ENCODE results near the gene CCL1.

Gene CCL1

DNA sequence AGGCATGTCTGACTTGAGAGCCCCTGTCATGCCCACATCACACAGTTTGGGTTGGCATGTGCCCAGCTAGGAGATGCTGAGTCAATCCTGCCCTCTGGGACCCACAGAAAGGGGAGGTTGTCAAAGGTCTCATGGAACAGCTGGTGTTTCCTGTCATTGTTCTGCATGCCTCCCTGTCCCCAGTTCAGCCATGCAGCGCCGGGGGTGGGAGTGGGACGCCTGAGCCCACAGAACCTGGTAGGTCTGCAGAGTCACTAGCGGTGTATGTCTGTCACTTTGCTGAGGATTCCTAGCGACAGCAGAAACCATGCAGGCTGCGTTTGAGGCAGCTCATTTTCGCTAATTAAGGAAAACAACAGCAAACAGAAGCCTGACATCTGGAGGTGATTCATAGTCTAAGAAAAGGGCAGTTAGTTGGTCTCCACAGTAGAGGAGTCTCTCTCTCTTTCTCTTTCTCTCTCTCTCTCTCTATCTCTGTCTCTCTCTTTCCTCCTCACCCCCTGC lies 19.6 kb upstream of the CCL1 start:
- no peak for DNase-seq

DNA sequence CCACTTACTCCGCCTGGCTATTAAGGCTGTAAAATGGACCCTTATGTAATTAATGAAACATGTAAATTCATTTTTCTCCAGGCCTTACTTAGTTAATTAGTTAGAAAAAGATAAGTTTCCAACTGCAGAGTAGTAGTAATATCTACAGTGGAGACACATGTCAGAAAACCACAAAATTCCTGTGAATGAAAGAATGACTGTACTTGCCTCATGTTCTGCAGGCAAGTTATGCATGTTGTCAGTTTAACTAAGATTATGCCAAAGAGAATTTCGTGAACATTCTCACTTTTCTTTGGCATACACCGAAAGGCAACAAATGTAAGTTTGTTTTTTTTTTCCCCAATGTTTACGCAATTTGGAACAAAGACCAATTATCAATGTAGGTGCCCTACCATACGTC lies 16.8 kb upstream of the CCL1 start:
- no peak for DNase-seq

GRCh38 chr17:34378664-34379101 lies 15.7 kb upstream of the CCL1 start:
- no peak for DNase-seq

- DNase-seq, result no peak
Observed at GRCh38 chr17:34377078-34377823, 14.2 kb upstream of the CCL1 start.

GRCh38 chr17:34375426-34375997 lies 12.5 kb upstream of the CCL1 start:
- no peak for DNase-seq

DNA sequence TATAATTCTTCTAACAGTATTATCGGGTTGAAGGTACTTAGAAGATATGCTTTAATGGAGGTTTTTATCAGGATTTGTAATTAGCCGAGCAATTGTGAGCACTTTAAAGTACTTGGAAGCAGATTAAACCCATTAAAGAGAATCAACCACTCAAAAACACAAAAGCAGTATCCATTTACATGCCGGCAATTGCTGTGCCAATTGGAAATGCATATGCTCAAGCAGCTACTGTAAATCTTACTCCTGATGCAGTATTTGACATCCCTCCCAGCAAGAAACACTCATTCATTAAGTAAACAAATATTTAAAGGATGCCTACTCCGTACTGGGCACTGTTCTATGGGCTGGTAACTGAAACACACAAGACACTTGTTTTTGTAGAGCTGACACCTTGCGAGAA lies 11.4 kb upstream of the CCL1 start:
- DNase-seq, result no peak

GRCh38 chr17:34371405-34372100 lies 8.5 kb upstream of the CCL1 start:
- DNase-seq, result no peak

- no peak for DNase-seq
Observed at GRCh38 chr17:34370997-34371395, 8.0 kb upstream of the CCL1 start.

DNA sequence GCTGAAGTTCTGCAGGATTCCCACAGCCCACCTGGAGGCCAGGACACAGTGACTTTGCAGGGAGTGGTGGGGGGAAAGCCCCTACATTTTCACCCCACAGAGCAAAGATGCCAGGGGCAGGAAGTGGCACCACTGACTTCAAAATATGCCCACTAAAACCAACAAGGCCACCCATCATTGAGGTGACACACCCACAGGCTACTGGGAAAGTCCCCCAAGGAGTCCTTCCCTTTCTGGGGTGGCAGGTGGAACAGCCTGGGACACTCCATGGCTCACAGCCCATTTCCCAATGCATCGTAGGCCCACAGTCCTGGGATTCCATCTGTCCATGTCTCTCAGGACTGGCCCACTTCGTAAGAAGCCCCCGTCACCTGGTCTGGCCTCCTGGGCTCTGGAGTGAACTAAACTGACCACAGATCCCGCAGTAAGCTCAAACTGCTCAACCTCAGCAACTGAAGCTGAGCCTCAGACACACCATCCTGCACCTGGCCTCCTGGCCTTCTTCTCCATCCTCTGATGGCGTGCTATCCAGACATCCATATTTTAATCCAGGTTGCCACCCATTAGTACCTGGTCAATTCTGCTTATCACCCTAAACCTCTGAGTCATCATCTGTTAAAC lies 7.5 kb upstream of the CCL1 start:
- DNase-seq, result no peak

DNA sequence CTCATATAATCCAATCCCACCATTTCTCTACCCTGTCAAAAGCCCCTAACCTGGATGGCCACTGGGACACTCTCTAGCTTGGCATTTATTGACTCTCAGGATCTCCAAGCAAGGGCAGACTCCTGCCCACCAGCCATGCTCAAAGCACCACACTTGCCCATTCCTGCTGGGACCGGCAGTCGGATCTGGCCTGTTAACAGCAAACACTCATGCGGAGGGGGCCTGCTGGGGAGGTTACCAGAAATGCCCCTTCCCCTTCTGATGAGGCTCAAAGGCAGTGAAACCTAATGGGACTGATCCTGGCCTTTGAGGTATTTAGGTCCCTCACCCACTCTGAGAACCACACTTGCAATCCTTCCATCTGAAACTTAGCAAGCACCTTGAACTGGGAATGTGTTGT lies 6.5 kb upstream of the CCL1 start:
- no peak for DNase-seq

- DNase-seq, result no peak
Observed at GRCh38 chr17:34368946-34369500, 6.0 kb upstream of the CCL1 start.

DNA sequence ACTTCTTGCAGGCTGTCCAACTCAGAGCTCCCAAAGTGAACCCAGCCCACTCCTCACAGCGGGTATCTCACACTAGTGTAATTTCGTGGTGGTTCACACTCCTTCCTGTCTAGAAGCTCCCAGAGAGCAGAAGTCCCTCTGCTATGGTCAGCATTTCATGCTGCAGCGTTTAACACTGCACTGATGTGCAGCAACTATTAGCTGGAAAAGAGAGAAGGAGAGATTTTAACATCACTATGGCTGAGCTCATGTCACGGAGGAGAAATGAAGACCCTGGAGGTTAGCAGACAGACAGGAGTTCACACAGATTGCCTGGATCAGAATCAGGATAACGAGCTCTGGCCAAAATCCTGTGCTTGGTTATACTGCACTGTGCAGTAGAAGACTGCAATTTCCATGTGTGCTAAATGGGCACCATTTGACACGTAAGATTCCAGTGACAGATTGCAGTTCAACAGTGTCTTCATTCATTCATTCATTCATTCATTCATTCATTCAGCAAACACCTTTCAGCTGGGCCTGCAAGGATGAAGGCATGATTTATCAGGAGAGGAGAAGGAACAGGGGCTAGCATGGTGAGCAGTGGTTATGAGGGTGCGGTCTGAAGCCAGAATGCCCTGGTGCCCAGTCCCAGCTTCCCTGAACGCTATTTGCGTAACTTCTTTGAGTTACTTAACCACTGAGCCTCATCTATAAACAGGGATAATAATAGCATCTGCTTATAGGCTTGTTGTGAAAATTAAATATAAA lies 5.3 kb upstream of the CCL1 start:
- DNase-seq, result no peak

- DNase-seq, result no peak
Observed at GRCh38 chr17:34367486-34368195, 4.6 kb upstream of the CCL1 start.

- no peak for DNase-seq
Observed at GRCh38 chr17:34366529-34367107, 3.6 kb upstream of the CCL1 start.

- no peak for DNase-seq
Observed at GRCh38 chr17:34366010-34366409, 3.0 kb upstream of the CCL1 start.

- DNase-seq, result no peak
Observed at GRCh38 chr17:34365340-34365739, 2.3 kb upstream of the CCL1 start.

DNA sequence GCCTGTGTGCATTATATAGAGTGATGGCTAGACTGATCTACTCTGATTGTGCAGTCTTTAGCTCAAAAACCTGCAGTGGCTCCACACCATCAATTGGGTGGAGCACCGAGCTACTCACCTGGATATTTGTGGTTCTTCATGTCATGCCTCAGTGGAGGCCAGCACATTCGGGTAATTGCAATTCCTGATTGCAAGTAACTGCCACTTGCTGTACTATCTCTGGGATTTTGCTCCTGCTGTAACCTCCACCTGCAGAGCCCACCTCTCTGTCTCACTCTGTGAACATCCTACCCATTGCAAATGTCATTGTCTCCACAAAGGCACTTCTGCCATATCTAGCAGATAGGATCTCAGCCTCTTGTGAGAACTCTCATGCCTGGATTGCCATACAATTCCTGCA lies 1.7 kb upstream of the CCL1 start:
- no peak for DNase-seq

DNA sequence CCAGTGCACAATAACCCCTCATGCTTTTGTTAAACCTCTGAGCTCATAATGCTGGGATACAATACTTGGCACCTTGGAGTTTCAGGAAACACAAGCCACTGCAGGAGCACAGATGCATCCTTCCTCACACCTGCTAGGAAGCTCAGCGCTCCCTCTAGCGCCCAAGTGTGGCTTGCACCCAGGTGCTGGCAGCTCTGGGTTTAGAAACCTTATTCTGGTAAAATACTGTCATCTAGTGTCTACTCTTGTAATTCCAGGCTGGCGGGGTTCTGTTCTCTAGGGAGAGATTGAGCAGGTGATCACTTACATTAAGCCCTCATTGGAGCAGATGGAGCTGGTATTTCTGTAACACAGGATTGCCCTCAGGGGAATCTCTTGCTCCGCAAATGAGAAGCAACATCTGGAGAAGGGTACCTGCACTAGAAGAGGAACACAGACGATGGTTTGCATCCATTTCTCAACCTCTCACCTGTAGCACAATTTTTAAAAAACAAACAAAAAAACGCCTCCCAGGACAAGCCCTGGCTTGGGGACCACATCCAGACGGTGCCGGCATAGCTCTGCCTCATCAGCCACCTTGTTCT lies 1.5 kb downstream of the CCL1 start:
- DNase-seq, result peak; percentile 55

DNA sequence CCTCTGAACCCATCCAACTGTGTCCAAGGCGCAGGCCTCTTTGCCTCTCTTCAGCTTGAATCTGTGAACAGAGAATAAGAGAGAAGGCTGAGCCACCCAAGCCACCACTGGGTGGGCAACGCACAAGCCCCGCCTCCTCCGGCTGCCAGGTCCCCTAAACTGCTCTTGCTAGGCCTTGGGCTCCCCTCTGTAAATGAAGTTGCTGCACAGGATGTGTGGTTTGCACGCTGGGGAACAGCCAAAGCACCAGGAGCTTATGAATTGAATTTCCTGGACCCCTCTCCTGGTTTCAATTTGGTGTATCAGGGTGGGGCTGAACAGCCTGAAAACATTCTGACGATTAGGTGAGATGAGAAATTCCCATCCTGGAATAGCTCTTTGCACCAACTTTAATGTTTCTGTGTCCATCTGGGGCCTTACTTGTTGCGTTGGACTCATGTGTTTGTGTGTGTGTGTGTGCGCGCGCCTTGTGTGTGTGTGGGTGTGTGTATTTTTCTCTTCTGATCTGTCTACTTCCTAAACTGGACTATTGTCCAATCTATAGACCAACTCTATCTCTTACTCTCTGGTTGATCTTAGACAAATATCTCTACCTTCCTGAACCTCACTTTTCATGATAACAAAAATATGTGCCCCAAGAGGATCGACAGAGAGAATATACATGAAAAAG lies 2.3 kb downstream of the CCL1 start:
- DNase-seq, result no peak

DNA sequence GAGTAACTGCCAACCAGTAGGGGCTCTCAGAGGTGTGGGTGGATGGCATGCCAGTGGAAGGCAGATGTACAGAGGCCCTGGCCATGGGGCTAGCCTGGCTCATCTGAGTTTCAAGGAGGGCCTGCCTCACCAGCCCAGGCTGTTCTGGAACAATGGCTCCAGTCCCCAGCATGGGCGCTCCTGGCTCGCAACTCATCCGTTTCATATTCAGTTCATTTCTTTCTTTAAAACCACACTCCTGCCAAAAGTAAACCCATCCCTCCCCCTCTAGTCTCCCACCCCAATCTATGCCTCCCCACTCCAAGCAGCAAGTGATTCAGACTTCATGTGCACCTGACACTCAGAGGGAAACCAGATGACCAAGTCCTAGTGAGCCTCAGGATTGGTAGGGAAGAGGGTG lies 4.4 kb downstream of the CCL1 start:
- no peak for DNase-seq

DNA sequence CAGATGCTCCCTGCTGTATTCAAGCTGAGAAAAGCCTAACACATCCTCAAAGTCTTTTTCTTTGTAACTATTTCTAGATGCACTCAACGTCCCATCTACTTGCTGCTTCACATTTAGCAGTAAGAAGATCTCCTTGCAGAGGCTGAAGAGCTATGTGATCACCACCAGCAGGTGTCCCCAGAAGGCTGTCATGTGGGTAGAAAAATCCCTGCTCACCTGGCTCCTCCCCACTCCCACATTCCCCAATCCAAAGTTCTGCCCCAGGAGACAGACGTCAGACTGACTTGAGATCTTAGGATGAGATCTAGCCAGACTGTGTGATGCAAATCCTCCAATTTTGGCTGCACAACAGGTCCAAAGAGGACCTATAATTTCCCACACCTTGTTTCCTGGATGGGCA lies 5.6 kb downstream of the CCL1 start:
- no peak for DNase-seq

Data from activated CD8-positive, alpha-beta memory T cell treated with anti-CD3 and anti-CD28 coated beads, Interleukin-2, amount 50 U/mL, for 4 hours (primary cell).